ENCODE results near the gene TNFRSF12A.

DNA sequence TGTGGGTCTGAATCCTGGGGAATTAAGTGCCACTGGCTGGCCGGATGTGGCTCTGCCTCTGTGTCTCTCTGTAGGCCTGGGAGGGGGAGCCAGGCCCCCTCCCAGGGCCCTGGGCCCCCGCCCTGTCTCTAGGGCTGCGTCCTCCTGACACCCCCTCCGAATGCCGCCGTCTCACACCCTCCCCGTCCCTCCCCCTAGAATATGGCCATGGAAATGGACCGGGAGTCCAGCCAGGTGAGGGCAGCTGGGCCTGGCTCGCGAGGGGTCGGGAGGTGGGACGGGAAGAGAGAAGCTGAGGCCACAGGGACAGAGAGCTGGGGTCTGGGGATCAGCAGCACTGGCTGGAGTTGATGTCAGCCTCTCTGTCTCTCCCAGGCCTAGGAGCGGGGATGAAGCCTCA is 23.9 kb upstream of the TNFRSF12A start:
- TF ChIP-seq, protein P1, sequence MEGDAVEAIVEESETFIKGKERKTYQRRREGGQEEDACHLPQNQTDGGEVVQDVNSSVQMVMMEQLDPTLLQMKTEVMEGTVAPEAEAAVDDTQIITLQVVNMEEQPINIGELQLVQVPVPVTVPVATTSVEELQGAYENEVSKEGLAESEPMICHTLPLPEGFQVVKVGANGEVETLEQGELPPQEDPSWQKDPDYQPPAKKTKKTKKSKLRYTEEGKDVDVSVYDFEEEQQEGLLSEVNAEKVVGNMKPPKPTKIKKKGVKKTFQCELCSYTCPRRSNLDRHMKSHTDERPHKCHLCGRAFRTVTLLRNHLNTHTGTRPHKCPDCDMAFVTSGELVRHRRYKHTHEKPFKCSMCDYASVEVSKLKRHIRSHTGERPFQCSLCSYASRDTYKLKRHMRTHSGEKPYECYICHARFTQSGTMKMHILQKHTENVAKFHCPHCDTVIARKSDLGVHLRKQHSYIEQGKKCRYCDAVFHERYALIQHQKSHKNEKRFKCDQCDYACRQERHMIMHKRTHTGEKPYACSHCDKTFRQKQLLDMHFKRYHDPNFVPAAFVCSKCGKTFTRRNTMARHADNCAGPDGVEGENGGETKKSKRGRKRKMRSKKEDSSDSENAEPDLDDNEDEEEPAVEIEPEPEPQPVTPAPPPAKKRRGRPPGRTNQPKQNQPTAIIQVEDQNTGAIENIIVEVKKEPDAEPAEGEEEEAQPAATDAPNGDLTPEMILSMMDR (IDR thresholded peaks at IDR 0.05; ENCODE audit: low read depth, low read length) = no peak
- no peak for TF ChIP-seq EZH2phosphoT487 (IDR thresholded peaks at IDR 0.05; ENCODE audit: low read depth)
